ENCODE data around the gene DLK2.
"Not testable (repeated sequence)": the region's sequence is repeated elsewhere in the genome, so short reads cannot be mapped to it uniquely, and the experiment has no call there.

The DLK2 gene

DNA sequence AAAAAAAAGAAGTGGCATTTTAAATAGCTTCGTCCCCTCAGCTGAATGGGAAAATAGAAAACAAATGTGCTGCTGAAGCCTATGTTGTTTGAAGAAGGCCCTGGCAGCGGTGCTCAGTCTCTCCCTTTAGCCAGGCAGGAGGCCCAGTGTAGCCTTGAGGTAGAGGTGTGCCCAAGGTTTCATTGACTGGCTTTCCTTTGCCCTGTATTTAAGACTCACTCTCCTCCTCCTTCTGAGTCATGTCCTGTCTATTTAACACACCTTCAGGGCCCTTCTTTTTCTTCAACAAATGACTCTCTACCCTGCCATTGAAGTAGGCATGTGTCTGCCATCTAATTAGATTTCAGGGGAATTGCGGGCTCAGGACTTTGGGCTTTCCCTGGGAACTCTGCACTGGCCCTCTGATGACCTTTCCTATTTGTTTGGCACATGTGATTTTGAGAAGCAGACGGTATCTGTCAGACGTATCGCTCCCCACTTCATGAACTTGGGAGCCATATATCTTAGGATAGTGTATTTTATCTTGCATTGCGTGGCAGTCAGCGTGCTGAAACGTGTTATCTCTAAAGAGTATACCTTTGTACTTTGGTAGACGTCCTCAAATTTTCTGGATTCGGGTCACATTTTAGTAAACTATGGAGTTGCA, 26.4 kb upstream of the DLK2 start:
- no peak for DNase-seq

DNA sequence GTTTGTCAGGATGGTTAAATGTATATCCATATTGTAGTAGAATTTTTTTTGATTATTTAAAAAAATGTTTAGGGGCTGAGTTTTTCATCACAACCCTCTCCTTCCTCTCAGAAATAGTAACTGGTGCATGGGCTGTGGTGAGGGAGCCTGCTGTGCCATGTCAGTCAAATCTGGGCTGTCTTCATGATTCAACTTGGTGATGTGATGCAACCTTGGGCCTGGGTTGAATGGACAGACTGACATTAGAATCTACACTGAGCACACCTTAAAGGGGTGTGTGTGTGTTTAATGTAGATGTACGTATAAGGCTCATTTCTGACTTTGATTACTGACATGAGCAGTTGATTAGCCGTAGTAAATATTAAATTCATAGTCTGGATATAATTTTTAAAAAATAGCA, 25.7 kb upstream of the DLK2 start:
- no peak for DNase-seq

DNA sequence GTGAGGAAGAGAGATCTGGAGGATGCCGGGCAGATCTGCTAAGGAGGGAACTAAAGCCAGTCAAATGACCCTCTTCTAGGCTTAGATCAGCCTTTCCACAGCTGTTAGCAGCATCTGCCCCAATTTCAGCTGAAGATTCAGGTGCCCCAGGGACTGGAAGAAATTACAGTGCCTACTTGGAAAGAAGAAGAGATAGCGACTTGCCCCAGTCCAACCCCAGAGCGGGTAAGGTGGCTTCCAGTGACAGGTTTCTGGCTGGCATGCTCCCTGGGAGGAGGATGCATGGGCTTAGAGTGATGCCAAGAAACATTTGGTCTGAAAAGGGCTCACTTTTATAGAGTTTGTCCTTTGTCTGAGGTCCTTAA, 22.6 kb upstream of the DLK2 start:
- DNase-seq: peak; percentile 17

DNA sequence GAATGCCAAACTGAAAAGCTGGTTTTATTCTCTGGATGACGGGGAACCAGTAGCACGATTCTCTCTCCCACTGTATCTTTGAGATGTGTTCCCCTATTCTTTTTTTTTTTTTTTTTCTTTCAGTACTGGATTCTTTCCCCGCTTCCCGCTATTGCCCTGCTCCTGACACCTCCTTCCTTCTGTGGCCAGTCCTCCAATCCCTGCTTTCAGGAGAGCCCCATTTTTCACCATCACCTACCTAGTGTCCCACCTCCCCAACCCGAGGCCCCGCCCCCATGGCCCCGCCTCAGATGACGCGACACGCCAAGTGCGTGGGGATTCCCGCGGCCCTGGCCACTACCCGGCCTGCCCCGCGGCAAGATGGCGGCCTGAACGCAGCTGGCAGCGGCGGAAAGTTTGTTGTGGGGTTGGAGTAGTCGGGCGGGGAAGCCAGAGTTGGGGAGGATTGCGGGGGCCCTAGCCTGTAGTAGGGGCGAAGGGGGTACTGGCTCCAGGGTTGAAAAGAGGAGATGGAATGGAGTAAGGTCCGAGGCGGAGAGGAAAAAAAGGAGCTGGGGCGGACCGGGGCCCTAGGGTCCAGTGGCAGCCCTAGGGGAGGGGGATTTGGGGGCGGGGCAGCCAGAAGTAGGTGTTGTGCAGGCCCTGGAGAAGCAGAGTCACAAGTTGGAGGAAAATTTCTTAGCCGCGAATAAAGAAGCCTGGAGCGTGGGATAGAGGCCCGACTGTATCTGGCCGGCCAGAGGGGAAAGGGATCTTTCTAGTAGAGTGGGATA, 22.1 kb upstream of the DLK2 start, which contains the start of gene TJAP1:
TJAP1 (plus strand) TSS at position 336 of the 773 bp plus-strand sequence. CDS start 21,432 bp downstream, outside the sequence.
- DNase-seq: peak; percentile 11

DNA sequence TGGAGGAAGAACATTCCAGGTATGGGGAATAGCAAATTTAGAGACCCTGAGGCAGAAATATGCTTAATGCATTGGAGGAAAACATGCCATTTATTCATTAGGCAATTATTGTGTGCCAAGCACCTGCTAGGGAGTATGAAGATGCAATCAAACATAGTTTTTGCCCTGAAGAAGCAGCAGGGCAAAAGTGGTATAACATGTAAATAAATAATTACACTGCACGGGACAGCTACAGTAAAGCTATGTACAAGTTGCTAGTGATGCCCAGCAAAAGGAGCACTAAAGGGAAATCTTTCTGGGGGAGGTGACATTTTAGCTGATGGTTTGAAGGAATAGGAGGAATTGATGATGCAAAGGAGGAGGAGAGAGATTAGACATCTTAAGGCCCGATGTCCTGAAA, 21.4 kb upstream of the DLK2 start:
- no peak for DNase-seq

DNA sequence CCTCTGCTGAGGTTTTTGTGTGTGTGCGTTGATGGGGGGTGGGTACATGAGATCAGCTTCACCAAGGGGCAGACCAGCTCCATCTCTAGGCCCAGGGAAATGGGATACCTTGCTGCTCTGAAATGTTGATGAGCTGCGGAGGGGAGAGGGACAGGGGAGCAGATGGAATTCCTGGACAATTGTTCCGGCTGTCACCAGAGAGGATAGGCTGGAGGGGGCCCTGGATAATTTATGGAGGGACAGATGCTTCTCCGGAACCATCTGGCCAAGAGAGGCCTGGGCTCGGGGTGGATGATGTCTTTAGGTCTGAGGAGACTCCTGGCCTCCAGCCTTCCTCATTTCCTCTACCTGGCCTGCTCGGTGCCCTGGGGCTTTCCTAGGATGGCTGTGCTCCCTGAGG, 20.2 kb upstream of the DLK2 start:
- DNase-seq: peak; percentile 92

DNA sequence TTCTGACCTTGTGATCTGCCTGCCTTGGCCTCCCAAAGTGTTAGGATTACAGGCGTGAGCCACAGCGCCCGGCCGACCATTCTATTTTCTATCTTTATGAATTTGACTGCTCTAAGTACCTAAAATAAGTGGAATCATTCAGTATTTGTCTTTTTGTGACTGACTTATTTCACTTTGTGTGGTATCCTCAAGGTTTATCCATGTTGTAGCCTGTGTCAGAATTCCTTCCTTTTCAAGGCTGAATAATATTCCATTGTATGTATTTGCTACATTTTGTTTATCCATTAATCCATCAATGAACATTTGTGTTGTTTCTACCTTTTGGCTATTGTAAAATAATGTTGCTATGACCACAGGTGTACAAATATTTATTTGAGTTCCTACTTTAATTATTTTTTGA, 17.2 kb upstream of the DLK2 start:
- no peak for DNase-seq

DNA sequence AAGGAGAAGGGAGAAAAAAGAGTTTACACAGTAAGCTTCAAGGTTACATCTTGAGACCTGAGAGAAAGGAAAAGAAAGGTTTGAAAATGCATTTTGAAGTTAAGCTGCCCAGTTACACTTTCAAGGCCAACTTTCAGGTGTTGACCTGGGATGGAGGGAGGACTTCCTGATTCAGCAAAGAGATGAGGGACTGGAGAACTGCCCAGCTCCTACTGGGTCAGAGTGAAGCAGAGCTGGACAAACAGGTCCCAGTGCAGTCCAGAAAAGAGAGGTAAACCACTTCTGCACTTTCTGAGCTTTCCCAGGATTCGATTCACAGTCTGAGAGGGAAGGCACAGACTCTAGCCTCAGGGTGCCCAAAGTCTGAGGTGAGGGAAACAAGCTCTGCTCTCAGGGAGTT, 16.1 kb upstream of the DLK2 start:
- DNase-seq: no peak

DNA sequence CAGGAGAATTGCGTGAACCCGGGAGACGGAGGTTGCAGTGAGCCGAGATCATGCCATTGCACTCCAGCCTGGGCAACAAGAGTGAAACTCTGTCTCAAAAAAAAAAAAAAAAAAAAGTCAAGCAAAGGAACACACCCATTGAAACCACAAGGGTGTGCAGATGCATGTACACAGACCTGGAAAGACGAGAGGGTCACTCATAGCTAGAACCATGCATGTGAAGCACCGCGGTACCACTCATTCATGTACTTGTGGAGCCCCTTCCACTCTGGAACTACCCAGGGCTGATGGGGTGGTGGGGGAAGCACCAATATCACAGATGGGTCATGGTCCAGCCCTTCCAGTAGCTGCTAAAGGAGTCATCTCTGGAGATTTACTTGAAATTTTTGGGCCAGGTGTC, 14.6 kb upstream of the DLK2 start:
- no peak for DNase-seq

DNA sequence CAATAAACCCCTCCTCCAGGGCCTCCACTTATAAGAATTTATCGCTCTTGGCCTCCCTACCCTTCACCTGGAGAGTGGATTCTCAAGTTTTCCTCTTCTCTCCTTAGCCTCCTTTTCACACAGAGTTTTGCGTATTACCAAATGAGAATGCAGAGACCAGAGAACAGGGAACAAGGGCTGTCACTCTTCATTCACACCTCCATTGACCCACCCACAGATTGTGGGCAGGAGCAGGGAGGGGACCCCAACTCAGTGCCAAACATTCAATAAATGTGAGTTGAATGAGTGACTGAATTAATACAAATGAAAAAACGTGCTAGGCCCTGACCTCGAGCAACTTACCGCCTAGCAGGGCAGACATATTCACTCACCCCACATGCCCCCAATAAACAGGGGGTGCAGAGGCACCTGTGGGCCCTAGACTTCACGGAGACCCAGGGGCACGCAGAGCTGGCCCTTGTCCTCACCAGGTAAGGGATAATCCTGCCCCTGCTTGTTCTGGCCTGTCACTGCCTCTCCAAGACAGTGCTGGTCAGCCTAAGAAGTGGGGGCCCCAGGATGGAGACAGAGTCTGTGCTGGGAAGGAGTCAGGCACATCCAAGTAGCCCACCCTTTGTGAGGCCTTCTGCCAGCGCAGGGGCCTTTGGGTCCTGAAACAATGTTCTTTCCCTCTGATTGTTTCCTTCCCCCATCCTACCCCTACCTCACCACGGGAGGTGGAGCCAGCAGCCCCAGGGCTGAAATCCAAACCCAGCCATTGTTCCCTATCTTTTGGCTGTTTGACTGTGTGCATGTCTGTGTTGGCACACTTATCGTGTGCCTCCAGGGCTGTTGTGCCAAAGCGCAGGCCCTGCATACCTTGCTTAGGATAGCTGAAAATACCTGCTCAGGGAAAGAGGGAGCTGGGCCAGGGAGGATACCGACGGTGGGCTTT, 13.7 kb upstream of the DLK2 start:
- no peak for DNase-seq

DNA sequence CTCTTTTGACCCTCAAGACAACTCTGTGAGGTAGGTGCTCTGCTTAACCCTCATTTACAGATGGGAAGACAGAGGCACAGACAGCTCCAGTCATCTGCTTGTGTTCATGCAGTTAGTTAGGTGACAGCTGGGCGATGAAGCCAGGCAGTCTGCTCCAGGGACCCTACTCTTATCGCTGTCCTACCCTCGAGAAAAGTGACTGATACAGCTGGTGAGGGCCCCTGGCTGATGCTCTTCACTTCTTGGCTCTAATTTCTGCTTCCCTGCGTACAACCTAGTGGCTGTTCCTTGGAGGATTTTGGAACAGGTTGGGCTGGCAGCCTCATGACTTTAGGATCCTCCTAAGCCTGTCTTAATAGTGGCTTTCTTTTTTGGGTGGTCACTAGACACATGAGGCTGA, 12.9 kb upstream of the DLK2 start:
- DNase-seq: no peak

DNA sequence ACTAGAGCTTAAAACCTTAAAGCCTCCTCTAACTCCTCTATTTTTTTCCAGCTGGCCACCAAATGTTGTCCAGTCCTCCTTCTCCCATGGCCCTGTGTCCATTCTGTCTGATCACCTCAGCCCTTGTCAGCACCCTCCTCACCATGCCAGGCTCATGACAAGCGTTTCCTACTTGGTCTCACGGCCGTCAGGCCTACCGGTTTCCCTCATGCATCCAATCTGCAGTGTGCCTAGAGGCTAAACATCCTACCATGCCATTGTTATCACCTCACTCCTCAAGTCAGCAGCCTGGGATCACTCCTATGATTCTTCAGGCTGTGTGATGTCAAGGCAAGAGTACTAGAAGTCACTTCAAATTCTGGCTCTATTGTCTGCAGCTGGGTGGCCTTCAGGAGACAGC, 12.4 kb upstream of the DLK2 start:
- no peak for DNase-seq

DNA sequence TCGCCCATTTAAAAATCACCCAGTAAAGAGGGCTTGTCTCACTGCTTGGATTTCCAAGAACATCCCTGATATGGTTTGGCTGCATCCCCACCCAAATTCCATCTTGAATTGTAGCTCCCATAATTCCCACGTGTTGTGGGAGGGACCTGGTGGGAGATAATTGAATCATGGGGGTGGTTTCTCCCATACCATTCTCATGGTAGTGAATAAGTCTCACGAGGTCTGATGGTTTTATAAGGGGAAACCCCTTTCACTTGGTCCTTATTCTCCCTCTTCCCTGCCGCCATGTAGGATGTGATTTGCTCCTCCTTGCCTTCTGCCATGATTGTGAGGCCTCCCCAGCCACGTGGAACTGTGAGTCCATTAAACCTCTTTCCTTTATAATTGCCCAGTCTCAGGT, 11.9 kb upstream of the DLK2 start:
- not testable (repeated sequence) for DNase-seq

DNA sequence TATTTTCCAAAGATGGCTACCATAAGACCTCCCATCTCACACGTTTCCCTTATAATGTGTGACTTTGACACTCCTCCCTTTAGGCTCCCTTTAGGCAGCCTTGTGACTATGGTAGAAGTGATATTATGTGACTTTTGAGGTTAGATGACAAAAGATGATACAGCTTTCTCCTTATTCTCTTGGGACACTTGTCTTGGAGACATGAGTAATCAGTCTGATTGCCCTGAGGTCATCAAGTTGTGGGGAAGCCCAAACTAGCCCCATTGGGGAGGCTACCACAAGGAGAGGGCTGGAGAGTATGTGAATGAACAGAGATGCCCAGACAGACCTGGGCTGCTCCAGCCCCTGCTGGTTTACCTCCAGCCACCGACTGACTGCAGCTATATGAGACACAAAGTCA, 10.6 kb upstream of the DLK2 start:
- DNase-seq: no peak

DNA sequence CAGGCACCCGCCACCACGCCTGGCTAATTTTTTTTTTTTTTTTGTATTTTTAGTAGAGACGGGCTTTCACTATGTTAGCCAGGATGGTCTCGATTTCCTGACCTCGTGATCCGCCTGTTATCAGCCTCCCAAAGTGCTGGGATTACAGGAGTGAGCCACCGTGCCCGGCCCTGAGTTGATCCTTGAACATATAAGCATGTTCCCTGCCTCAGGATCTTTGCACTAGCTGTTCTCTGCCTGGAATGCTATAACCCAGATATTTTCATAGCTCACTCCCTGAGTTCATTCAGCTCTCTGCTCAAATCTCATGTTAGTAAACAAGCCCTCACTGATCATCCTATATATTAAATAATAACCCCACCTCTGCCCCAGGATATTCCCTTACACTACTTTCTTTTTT, 9.0 kb upstream of the DLK2 start:
- DNase-seq: no peak

DNA sequence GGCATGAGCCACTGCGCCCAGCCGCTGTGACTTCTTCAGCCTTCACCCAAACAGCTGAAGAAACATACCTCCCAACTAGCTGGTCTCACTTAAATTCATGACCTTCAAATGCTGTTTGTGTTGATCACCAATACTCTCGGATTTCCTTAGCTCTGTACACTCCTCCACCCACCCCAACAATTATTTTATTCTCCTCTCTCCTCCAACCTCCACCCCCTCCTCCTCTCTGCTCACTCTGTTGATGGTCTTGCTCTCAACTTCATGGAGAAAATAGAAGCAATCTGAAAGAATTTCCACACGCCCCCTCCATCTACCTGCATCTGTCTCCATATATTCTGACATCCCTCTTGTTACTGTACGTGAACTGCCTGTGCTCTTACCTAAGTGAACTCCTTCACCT, 6.6 kb upstream of the DLK2 start:
- DNase-seq: no peak

DNA sequence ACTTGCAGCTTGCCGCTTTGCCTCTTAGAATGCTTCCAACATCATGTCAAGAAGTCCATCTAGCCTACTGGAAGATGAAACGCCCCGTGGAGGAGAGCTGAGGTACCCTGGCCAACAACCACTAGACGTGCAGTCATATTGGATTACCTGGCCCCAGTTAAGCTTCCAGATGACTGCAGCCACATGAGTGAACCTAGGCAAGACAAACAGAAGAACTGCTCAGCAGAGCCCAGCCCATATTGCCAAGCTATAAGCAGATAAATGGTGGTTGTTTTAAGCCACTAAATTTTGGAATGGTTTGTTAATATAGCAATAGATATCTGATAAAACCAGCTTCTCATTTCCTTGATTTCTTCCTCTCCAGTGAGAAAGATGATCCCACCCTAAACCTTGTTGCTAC, 4.7 kb upstream of the DLK2 start:
- no peak for DNase-seq

DNA sequence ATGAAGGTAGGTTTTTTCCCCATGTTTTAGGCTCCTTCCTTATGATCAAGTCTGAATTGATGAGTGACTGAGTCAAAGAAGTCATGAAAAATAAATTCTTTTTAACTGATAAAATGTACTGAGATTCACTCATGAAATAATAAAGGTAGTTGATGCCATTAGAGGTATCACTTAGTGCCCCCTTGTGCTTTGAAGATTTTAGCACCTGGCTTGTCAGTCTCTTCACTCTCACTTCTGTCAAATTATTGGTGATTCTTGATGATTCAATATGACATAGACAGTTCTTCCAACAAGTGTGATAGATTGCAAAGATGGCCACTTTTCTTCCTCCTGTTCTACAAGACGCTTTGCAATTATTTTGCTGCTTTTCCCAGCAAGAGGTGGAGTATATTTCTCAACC, 4.2 kb upstream of the DLK2 start:
- no peak for DNase-seq

DNA sequence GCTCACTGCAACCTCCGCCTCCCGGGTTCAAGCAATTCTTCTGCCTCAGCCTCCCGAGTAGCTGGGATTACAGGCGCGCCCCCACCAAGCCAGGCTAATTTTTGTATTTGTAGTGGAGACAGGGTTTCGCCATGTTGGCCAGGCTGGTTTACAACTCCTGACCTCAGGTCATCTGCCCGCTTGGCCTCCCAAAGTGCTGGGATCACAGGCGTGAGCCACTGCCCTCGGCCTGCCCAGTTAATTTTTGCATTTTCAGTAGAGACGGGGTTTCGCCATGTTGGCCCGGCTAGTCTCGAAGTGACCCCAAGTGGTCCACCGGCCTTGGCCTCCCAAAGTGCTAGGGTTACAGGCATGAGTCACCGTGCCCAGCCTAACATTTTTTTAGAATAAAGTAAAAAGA, 2.8 kb upstream of the DLK2 start:
- not testable (repeated sequence) for DNase-seq

DNA sequence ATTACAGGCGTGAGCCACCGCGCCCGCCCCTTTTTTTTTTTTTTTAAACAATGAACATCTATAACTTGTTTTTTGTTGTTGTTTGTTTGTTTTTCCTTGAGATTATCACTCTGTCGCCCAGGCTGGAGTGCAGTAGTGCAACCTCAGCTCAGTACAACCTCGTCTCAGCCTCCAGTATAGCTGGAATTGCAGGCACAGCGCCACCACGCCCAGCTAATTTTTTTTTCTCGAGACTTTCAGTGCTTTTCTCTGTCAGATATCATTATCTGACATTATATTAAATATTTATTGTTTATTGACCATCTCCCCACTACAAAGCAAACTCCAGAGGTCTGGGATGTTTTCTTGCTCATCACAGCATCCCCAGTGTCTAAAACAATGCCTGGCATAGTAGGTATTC, 2.3 kb upstream of the DLK2 start:
- DNase-seq: no peak

DNA sequence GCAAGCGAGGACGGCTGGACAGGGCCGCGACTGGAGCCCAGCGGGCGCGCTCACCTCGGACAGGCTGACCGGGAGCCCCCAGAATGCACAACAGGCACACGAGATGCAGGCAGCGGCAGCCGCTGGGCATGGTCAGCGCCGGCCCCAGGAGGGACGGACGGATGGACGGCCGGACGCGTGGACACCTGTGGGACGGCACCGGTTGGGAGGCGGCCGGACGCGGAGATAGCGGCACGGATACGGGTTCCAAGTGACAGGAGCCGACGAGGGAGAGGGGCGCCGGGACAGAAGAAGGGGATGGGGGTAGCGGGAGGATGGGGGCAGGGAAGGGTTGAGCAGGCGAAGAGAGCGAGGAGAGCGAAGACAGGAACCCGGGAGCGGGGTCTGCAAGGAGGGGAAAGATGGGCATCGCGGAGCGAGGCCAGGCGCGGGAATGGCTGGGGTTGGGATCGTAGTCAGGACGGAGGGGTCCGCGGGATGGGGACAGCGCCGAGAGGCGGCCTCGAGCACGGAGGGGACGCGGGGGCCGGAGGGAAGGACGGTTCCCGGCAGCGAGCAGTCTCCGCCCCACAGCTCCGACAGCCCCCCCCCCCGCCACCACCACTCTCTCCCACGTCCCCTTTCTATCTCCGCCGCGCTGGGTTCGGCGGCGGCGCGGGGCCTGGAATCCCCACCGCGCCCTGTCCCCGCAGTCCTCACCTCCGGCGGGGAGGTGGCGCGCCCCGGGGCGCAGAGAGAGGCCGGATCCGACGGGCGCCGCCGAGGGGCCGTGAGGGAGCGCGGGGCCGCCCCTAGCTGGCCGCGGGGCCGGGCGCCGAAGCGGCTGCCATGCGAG, 435 bp downstream of the DLK2 start:
- DNase-seq: no peak

DNA sequence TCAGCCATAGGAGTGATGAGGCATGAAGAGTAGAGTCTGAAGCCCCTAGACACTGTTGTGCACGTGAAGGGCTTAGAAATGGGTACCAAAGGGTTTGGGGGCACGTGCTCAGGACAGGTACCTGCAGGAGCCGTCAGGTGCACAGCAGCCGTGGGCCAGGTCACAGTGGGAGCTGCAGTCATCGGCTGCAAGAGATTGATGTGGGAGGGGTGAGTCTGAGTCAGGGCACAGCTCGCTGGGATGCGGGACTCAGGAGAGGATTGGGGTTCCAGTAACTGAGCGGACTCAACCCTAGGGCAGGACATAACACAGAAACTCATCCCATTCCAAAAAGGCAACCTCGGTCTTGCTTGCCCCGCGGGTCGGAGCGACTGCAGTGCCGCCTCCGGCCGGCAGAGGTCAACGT, 1.1 kb downstream of the DLK2 start:
- peak; percentile 21 for DNase-seq

DNA sequence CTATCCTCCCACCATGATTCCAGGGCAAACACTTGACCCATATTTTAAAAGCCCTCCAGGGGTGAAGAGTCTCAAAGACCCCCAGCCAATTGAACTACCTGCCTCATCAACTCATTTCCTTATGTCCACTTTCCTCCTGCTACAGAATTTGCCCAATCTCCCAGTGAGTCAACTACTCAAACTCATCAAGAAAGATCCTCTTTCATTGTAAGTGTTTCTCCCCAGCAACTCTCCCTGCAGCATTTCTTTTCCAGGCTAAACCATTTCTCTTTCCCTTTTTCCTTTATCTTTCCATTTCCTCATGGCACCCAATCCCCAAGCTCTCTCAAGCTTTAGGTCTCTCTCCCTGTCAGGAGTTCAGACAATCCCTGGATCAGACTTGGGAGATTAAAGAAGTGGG, 1.5 kb downstream of the DLK2 start:
- DNase-seq: no peak
